Measurements from ENCODE around the gene TOMM7.
"Not testable (repeated sequence)": the region's sequence is repeated elsewhere in the genome, so short reads cannot be mapped to it uniquely, and the experiment has no call there.

TOMM7 gene

GRCh38 chr7:22853138-22853537 is 30.5 kb upstream of the TOMM7 start:
- no peak for DNase-seq

- no peak for DNase-seq
Observed at GRCh38 chr7:22851145-22851544, 28.5 kb upstream of the TOMM7 start.

- DNase-seq: not testable (repeated sequence)
Observed at GRCh38 chr7:22850394-22850793, 27.7 kb upstream of the TOMM7 start.

- DNase-seq: no peak
Observed at GRCh38 chr7:22849662-22850061, 27.0 kb upstream of the TOMM7 start.

GRCh38 chr7:22849172-22849571 is 26.5 kb upstream of the TOMM7 start:
- no peak for DNase-seq

GRCh38 chr7:22846961-22847360 is 24.3 kb upstream of the TOMM7 start:
- DNase-seq: no peak

- DNase-seq: no peak
Observed at GRCh38 chr7:22845221-22845834, 22.7 kb upstream of the TOMM7 start.

- no peak for DNase-seq
Observed at GRCh38 chr7:22843681-22844309, 21.1 kb upstream of the TOMM7 start.

- DNase-seq: no peak
Observed at GRCh38 chr7:22842973-22843372, 20.3 kb upstream of the TOMM7 start.

GRCh38 chr7:22842383-22842941 is 19.8 kb upstream of the TOMM7 start:
- DNase-seq: no peak

GRCh38 chr7:22841954-22842353 is 19.3 kb upstream of the TOMM7 start:
- DNase-seq: no peak

GRCh38 chr7:22837308-22837707 is 14.7 kb upstream of the TOMM7 start:
- DNase-seq: no peak

GRCh38 chr7:22836506-22836905 is 13.9 kb upstream of the TOMM7 start:
- DNase-seq: not testable (repeated sequence)

GRCh38 chr7:22833957-22834356 is 11.3 kb upstream of the TOMM7 start:
- no peak for DNase-seq

- DNase-seq: no peak
Observed at GRCh38 chr7:22833113-22833855, 10.6 kb upstream of the TOMM7 start.

GRCh38 chr7:22832401-22832800 is 9.8 kb upstream of the TOMM7 start:
- DNase-seq: no peak

- no peak for DNase-seq
Observed at GRCh38 chr7:22831602-22832305, 9.1 kb upstream of the TOMM7 start.

GRCh38 chr7:22827563-22827962 is 4.9 kb upstream of the TOMM7 start:
- DNase-seq: no peak

- no peak for DNase-seq
Observed at GRCh38 chr7:22826593-22826992, 3.9 kb upstream of the TOMM7 start.

GRCh38 chr7:22824760-22825159 is 2.1 kb upstream of the TOMM7 start:
- no peak for DNase-seq

GRCh38 chr7:22823142-22823497 is 471 bp upstream of the TOMM7 start:
- no peak for DNase-seq

GRCh38 chr7:22821702-22822485 is 755 bp downstream of the TOMM7 start:
- DNase-seq: peak in 1 of 2 donors; percentile 7

GRCh38 chr7:22819476-22819875 is 3.2 kb downstream of the TOMM7 start:
- no peak for DNase-seq
